ENCODE measurements around the gene SMARCD2. TPM values are rescaled to one million over a fixed set of nuclear protein-coding genes. Genes with fewer than 3 reads are reported as not detected.
A peak's percentile ranks its signal among the peaks of the same experiment; 100 is the strongest.

The SMARCD2 gene
- total RNA-seq, 2 donors from 2014 or later: 30.4 to 51.3 TPM

DNA sequence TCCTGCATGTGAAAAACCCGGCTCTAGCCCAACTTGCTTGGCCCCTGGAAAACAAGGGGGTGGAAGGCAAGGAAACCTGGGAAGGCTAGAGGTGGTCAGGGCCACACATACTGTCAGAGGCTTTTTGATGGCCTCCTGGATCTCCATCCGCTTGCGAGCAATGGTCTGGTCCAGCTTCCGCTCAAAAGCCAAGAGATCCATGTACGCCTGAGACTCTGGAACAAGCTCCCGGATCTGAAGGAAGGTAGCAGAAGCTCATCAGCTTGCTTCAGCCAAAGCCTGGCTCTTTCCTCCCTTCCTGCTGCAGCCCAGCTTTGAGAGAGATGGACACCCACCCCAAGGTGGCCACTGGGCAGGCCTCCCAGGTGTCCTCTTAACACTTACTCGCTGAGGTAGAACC is 5.7 kb downstream of the SMARCD2 start:
- Histone ChIP-seq H3K9me3 (no peaks in the 10 kb centered on the region), H3K36me3 (peaks cover 54% of the 10 kb centered on the region), H3K27ac (peak overlapping the region; percentile 90 to 95), H3K27me3 (no peaks in the 10 kb centered on the region), H3K4me3 (no peak overlapping the region), H3K4me1 (peaks cover 0 to 63% of the 10 kb centered on the region in 2 donors)
- no peak for TF ChIP-seq CTCF (IDR thresholded peaks at IDR 0.05)
- DNase-seq (ENCODE audit: low spot score): no peak

GRCh38 chr17:63835167-63835720 is 7.2 kb downstream of the SMARCD2 start:
- Histone ChIP-seq H3K27ac (peak overlapping the region in 1 of 2 donors; percentile 17), H3K4me1 (peaks cover 0 to 48% of the 10 kb centered on the region in 2 donors), H3K36me3 (peaks cover 70% of the 10 kb centered on the region), H3K9me3 (no peaks in the 10 kb centered on the region), H3K27me3 (no peaks in the 10 kb centered on the region), H3K4me3 (no peak overlapping the region)
- DNase-seq (ENCODE audit: low spot score): no peak
- TF ChIP-seq CTCF (IDR thresholded peaks at IDR 0.05): no peak

GRCh38 chr17:63834431-63835166 is 7.9 kb downstream of the SMARCD2 start:
- no peak overlapping the region for H3K4me3 ChIP-seq
- H3K27me3 ChIP-seq: no peaks in the 10 kb centered on the region
- H3K36me3 ChIP-seq: peaks cover 76% of the 10 kb centered on the region
- H3K27ac ChIP-seq: peak overlapping the region in 1 of 2 donors; percentile 17
- no peak for DNase-seq (ENCODE audit: low spot score)
- H3K4me1 ChIP-seq: peaks cover 0 to 43% of the 10 kb centered on the region in 2 donors
- TF ChIP-seq CTCF (IDR thresholded peaks at IDR 0.05): peak in 1 of 2 donors; percentile 55
- H3K9me3 ChIP-seq: no peaks in the 10 kb centered on the region

- Histone ChIP-seq H3K27ac (no peak overlapping the region), H3K27me3 (no peaks in the 10 kb centered on the region), H3K36me3 (peaks cover 83% of the 10 kb centered on the region), H3K4me3 (no peak overlapping the region), H3K4me1 (peaks cover 0 to 43% of the 10 kb centered on the region in 2 donors), H3K9me3 (no peaks in the 10 kb centered on the region)
- DNase-seq (ENCODE audit: low spot score): no peak
- no peak for TF ChIP-seq CTCF (IDR thresholded peaks at IDR 0.05)
Measured at GRCh38 chr17:63833741-63834373, 8.6 kb downstream of the SMARCD2 start.

DNA sequence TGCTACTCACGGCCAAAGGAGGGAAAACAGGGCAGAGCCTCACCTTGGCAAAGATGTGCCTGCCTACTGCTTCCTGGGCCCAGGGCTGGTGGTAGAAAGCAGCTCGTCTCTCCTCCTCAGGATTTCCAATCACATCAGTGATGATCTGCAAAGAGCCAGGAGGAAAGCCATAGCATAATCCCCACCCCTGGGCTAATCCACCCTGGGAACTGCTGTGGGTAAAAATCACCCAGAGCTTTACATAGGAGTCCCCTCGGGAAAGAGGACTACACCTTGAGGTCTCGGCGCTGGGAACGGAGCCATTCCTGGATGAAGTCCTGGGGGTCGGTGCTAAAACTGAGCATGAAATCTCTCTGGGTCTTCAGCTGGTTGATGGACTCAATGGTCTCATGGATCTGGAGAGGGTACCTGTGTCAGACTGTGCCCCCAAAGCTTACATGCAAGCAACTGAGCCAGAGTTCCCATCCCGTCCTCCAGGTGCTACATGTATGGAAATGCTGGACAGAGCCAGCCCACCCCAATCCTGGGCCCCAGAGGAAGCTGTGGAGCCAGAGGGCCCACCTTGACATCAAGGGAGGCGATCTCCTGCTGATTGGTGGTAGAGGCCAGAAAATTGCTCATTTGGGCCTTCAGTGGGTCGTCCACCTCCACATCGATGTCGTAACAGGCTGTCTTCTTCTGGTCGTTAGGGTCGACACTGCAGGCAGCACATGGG is 9.3 kb downstream of the SMARCD2 start:
- peaks cover 83% of the 10 kb centered on the region for H3K36me3 ChIP-seq
- H3K4me3 ChIP-seq: no peak overlapping the region
- no peak for DNase-seq (ENCODE audit: low spot score)
- no peak overlapping the region for H3K27ac ChIP-seq
- H3K9me3 ChIP-seq: no peaks in the 10 kb centered on the region
- H3K4me1 ChIP-seq: peaks cover 0 to 43% of the 10 kb centered on the region in 2 donors
- TF ChIP-seq CTCF (IDR thresholded peaks at IDR 0.05): no peak
- no peaks in the 10 kb centered on the region for H3K27me3 ChIP-seq

Data from right atrium auricular region (tissue), 2 donors.